Peyer's patch (tissue), 4 donors: ENCODE data around the gene PACSIN2. TPM values are rescaled to one million over a fixed set of nuclear protein-coding genes. Genes with fewer than 3 reads are reported as not detected.
"Not testable (repeated sequence)": the region's sequence is repeated elsewhere in the genome, so short reads cannot be mapped to it uniquely, and the experiment has no call there.

ENCODE experiments used
- DNase-seq, 3 donors: peaks; one replicate each; pipeline ENCODE4 v3.0.0-alpha.2; 2017 to 2019
- H3K27ac ChIP-seq, 4 donors: fragments of 200-600 bp; sonication (generic); one replicate each; pipeline ENCODE4 v1.5.1; 2016 to 2019
- H3K27me3 ChIP-seq, 2 donors: fragments of 200-600 bp; sonication (generic); one replicate each; pipeline ENCODE4 v1.5.1; 2019
- H3K36me3 ChIP-seq, 3 donors: fragments of 200-600 bp; sonication (generic); one replicate each; pipeline ENCODE4 v1.5.1; 2016 to 2019
- H3K4me1 ChIP-seq, 4 donors: fragments of 200-600 bp; sonication (generic); one replicate each; pipeline ENCODE4 v1.5.1; 2016 to 2019
- H3K4me3 ChIP-seq, 4 donors: fragments of 200-600 bp; sonication (generic); 1 replicate in 3 of 4; 2 replicates in 1 of 4; pipeline ENCODE4 v1.5.1; 2016 to 2019; ENCODE audit warnings: mild to moderate bottlenecking in 1 of 4
- H3K9me3 ChIP-seq, 4 donors: fragments of 200-600 bp; sonication (generic); one replicate each; pipeline ENCODE4 v1.5.1; 2016 to 2019; ENCODE audit warnings: mild to moderate bottlenecking in 1 of 4
- CTCF ChIP-seq, 6 experiments: fragments of 450-650 bp in 4 of 6; fragments of 200-600 bp in 2 of 6; sonication (generic) in 1 of 6; IDR thresholded peaks; one replicate each; pipeline ENCODE4 v1.5.1; 2017 to 2019; ENCODE audit warnings: antibody characterized with exemption in 6 of 6, mild to moderate bottlenecking in 3 of 6, moderate library complexity in 1 of 6
- POLR2A ChIP-seq, 2 donors: fragments of 450-650 bp; IDR thresholded peaks; one replicate each; pipeline ENCODE4 v1.5.1; 2017; ENCODE audit warnings: antibody characterized with exemption in 2 of 2, mild to moderate bottlenecking in 2 of 2, moderate library complexity in 2 of 2
- total RNA-seq, 4 donors: library from RNA; depleted of rRNA; stranded (reverse); fragments of >200 nt; gene quantifications; one replicate each; pipeline ENCODE4 v1.1.0, GENCODE V29; 2016

PACSIN2 gene
- total RNA-seq, 4 donors from 2014 or later, result 58.0 to 149 (median 110) TPM

GRCh38 chr22:43036282-43036829 is 21.4 kb upstream of the PACSIN2 start:
- H3K27ac ChIP-seq, result peak overlapping the region in 1 of 4 donors; percentile 22
- no peak for TF ChIP-seq CTCF (IDR thresholded peaks at IDR 0.05)
- TF ChIP-seq POLR2A (IDR thresholded peaks at IDR 0.05), result no peak
- DNase-seq, result no peak

GRCh38 chr22:43035250-43035649 is 20.3 kb upstream of the PACSIN2 start:
- TF ChIP-seq POLR2A (IDR thresholded peaks at IDR 0.05) (no peak), CTCF (IDR thresholded peaks at IDR 0.05) (no peak)
- no peak overlapping the region for H3K27ac ChIP-seq
- no peaks in the 10 kb centered on the region for H3K9me3 ChIP-seq
- no peaks in the 10 kb centered on the region for H3K36me3 ChIP-seq
- DNase-seq, result no peak
- no peaks in the 10 kb centered on the region for H3K4me1 ChIP-seq
- no peak overlapping the region for H3K4me3 ChIP-seq
- H3K27me3 ChIP-seq, result no peaks in the 10 kb centered on the region

More at GRCh38 chr22:43036282-43036829, 21.4 kb upstream of the PACSIN2 start:
- H3K4me3 ChIP-seq, result no peak overlapping the region
- no peaks in the 10 kb centered on the region for H3K4me1 ChIP-seq
- H3K9me3 ChIP-seq, result no peaks in the 10 kb centered on the region
- no peaks in the 10 kb centered on the region for H3K36me3 ChIP-seq
- no peaks in the 10 kb centered on the region for H3K27me3 ChIP-seq

GRCh38 chr22:43031617-43032016 is 16.7 kb upstream of the PACSIN2 start:
- TF ChIP-seq POLR2A (IDR thresholded peaks at IDR 0.05) (no peak), CTCF (IDR thresholded peaks at IDR 0.05) (no peak)
- no peak for DNase-seq
- Histone ChIP-seq H3K36me3 (no peaks in the 10 kb centered on the region), H3K27me3 (no peaks in the 10 kb centered on the region), H3K4me1 (no peaks in the 10 kb centered on the region), H3K4me3 (no peak overlapping the region), H3K9me3 (no peaks in the 10 kb centered on the region), H3K27ac (no peak overlapping the region)

- TF ChIP-seq CTCF (IDR thresholded peaks at IDR 0.05), result peak in 1 of 6 experiments; percentile 4
- TF ChIP-seq POLR2A (IDR thresholded peaks at IDR 0.05), result peak in 1 of 2 donors; percentile 16
- H3K9me3 ChIP-seq, result no peaks in the 10 kb centered on the region
- no peaks in the 10 kb centered on the region for H3K36me3 ChIP-seq
- H3K4me3 ChIP-seq, result no peak overlapping the region
- no peak for DNase-seq
- H3K27ac ChIP-seq, result peak overlapping the region in 2 of 4 donors; percentile 53 to 65
- no peaks in the 10 kb centered on the region for H3K27me3 ChIP-seq
- peaks cover 0 to 14% (median 4%) of the 10 kb centered on the region in 4 donors for H3K4me1 ChIP-seq
Observed at GRCh38 chr22:43018615-43019014, 3.7 kb upstream of the PACSIN2 start.

- no peak overlapping the region for H3K4me3 ChIP-seq
- peak overlapping the region in 2 of 4 donors; percentile 53 to 65 for H3K27ac ChIP-seq
- no peaks in the 10 kb centered on the region for H3K36me3 ChIP-seq
- no peaks in the 10 kb centered on the region for H3K9me3 ChIP-seq
- no peak for DNase-seq
- H3K4me1 ChIP-seq, result peaks cover 0 to 20% (median 5%) of the 10 kb centered on the region in 4 donors
- no peak for TF ChIP-seq POLR2A (IDR thresholded peaks at IDR 0.05)
- no peak for TF ChIP-seq CTCF (IDR thresholded peaks at IDR 0.05)
- H3K27me3 ChIP-seq, result no peaks in the 10 kb centered on the region
Observed at GRCh38 chr22:43017525-43018460, 2.8 kb upstream of the PACSIN2 start.

- not testable (repeated sequence) for H3K36me3 ChIP-seq, H3K27me3 ChIP-seq, DNase-seq, H3K9me3 ChIP-seq, H3K27ac ChIP-seq
- Histone ChIP-seq H3K4me1 (peaks cover 0 to 20% (median 5%) of the 10 kb centered on the region in 4 donors), H3K4me3 (peak overlapping the region in 1 of 4 donors; percentile 100)
Observed at GRCh38 chr22:43016150-43016549, 1.2 kb upstream of the PACSIN2 start.
